Thyroid gland (tissue), 4 donors: ENCODE results near the gene CPNE4. TPM values are rescaled to one million over a fixed set of nuclear protein-coding genes. Genes with fewer than 3 reads are reported as not detected.

Experiments
- DNase-seq, 2 donors: peaks; one replicate each; pipeline ENCODE4 v3.0.0-alpha.2; 2019
- H3K27ac ChIP-seq, 3 donors: fragments of 200-600 bp; sonication (generic); 1 replicate in 2 of 3; 2 replicates in 1 of 3; pipeline ENCODE4 v1.5.1; 2016 to 2019; ENCODE audit warnings: mild to moderate bottlenecking in 1 of 3, moderate library complexity in 1 of 3
- H3K27me3 ChIP-seq: fragments of 200-600 bp; sonication (generic); one replicate; pipeline ENCODE4 v1.5.1; 2019
- H3K36me3 ChIP-seq, 2 donors: fragments of 200-600 bp; sonication (generic); one replicate each; pipeline ENCODE4 v1.5.1; 2016 to 2019
- H3K4me1 ChIP-seq, 2 donors: fragments of 200-600 bp; sonication (generic); one replicate each; pipeline ENCODE4 v1.5.1; 2017 to 2019
- H3K4me3 ChIP-seq, 3 donors: fragments of 200-600 bp; sonication (generic); replicated peaks in 1 of 3; 1 replicate in 2 of 3; 2 replicates in 1 of 3; pipeline ENCODE4 v1.5.1; 2016; ENCODE audit warnings: mild to moderate bottlenecking in 1 of 3
- H3K9me3 ChIP-seq: fragments of 200-600 bp; sonication (generic); one replicate; pipeline ENCODE4 v1.5.1; 2017
- CTCF ChIP-seq, 6 experiments: fragments of 200-600 bp in 3 of 6; fragments of 450-650 bp in 3 of 6; sonication (generic) in 3 of 6; IDR thresholded peaks; one replicate each; pipeline ENCODE4 v1.5.1; 2016 to 2019; ENCODE audit warnings: antibody characterized with exemption in 6 of 6, mild to moderate bottlenecking in 2 of 6, inconsistent platforms in 1 of 6, moderate library complexity in 1 of 6
- POLR2A ChIP-seq, 2 donors: fragments of 450-650 bp; IDR thresholded peaks; one replicate each; pipeline ENCODE4 v1.6.1; 2017; ENCODE audit warnings: antibody characterized with exemption in 2 of 2, mild to moderate bottlenecking in 2 of 2, moderate library complexity in 1 of 2
- WGBS, 2 donors: methylation state at CpG; one replicate each; pipeline ENCODE4 v1.1.5; 2017; 5-methylcytosine and 5-hydroxymethylcytosine counted together
- intact Hi-C: fragments of 100-400 bp; cut with DNase I; formaldehyde crosslinking; loops from one replicate; pipeline ENCODE4 v1.15.1; 2023
- total RNA-seq, 4 donors: library from RNA; depleted of rRNA; stranded (reverse); fragments of >200 nt; gene quantifications; one replicate each; pipeline ENCODE4 v1.2.3, GENCODE V29; 2016

Gene CPNE4
- total RNA-seq, 4 donors from 2014 or later = not detected

- intact Hi-C loops = no loop called here
- TF ChIP-seq CTCF (IDR thresholded peaks at IDR 0.05) (no peak), POLR2A (IDR thresholded peaks at IDR 0.05) (no peak)
These were observed 46.6 kb downstream of the CPNE4 start for GRCh38 chr3:131988209-131988608.

GRCh38 chr3:131983689-131984088 lies 51.1 kb downstream of the CPNE4 start:
- H3K36me3 ChIP-seq = no peaks in the 10 kb centered on the region
- no peak overlapping the region for H3K4me3 ChIP-seq
- TF ChIP-seq POLR2A (IDR thresholded peaks at IDR 0.05) = no peak
- TF ChIP-seq CTCF (IDR thresholded peaks at IDR 0.05) = no peak
- H3K27me3 ChIP-seq = no peaks in the 10 kb centered on the region
- H3K9me3 ChIP-seq = no peaks in the 10 kb centered on the region
- 70 to 92% methylated on average over 1 of the region's 1 CpG for WGBS, 2 donors
- no peak for DNase-seq
- intact Hi-C loops = no loop called here
- no peak overlapping the region for H3K27ac ChIP-seq
- H3K4me1 ChIP-seq = no peaks in the 10 kb centered on the region

More at GRCh38 chr3:131988209-131988608, 46.6 kb downstream of the CPNE4 start:
- DNase-seq = no peak
- Histone ChIP-seq H3K4me3 (no peak overlapping the region), H3K4me1 (no peaks in the 10 kb centered on the region), H3K9me3 (no peaks in the 10 kb centered on the region), H3K27ac (no peak overlapping the region), H3K27me3 (no peaks in the 10 kb centered on the region), H3K36me3 (no peaks in the 10 kb centered on the region)
- WGBS, 2 donors = 89 to 93% methylated on average over 3 of the region's 3 CpGs

- intact Hi-C loops = no loop called here
- no peak overlapping the region for H3K4me3 ChIP-seq
- no peaks in the 10 kb centered on the region for H3K4me1 ChIP-seq
- DNase-seq = no peak
- 87 to 96% methylated on average over 5 to 7 of the region's 7 CpGs for WGBS, 2 donors
- H3K27ac ChIP-seq = no peak overlapping the region
- H3K27me3 ChIP-seq = no peaks in the 10 kb centered on the region
- no peaks in the 10 kb centered on the region for H3K9me3 ChIP-seq
- no peaks in the 10 kb centered on the region for H3K36me3 ChIP-seq
- TF ChIP-seq POLR2A (IDR thresholded peaks at IDR 0.05) (no peak), CTCF (IDR thresholded peaks at IDR 0.05) (no peak)
These were observed 53.5 kb downstream of the CPNE4 start for GRCh38 chr3:131981323-131981722.

- 46 to 62% methylated on average over 2 of the region's 2 CpGs for whole genome bisulfite sequencing, 2 donors
- H3K27ac ChIP-seq = no peak overlapping the region
- intact Hi-C loops = no loop called here
- DNase-seq = no peak
- H3K4me3 ChIP-seq = no peak overlapping the region
- H3K27me3 ChIP-seq = no peaks in the 10 kb centered on the region
- no peaks in the 10 kb centered on the region for H3K36me3 ChIP-seq
- H3K4me1 ChIP-seq = peaks cover 5 to 11% of the 10 kb centered on the region in 2 donors
- no peaks in the 10 kb centered on the region for H3K9me3 ChIP-seq
- no peak for TF ChIP-seq CTCF (IDR thresholded peaks at IDR 0.05)
- TF ChIP-seq POLR2A (IDR thresholded peaks at IDR 0.05) = no peak
These were observed 58.4 kb downstream of the CPNE4 start for GRCh38 chr3:131976448-131976847.

- Histone ChIP-seq H3K27me3 (no peaks in the 10 kb centered on the region), H3K4me3 (no peak overlapping the region), H3K9me3 (no peaks in the 10 kb centered on the region), H3K27ac (no peak overlapping the region), H3K4me1 (peaks cover 5 to 11% of the 10 kb centered on the region in 2 donors), H3K36me3 (no peaks in the 10 kb centered on the region)
- DNase-seq = no peak
- intact Hi-C loops = no loop called here
- TF ChIP-seq POLR2A (IDR thresholded peaks at IDR 0.05) (no peak), CTCF (IDR thresholded peaks at IDR 0.05) (no peak)
- 86 to 87% methylated on average over 6 of the region's 6 CpGs for whole genome bisulfite sequencing, 2 donors
These were observed 59.8 kb downstream of the CPNE4 start for GRCh38 chr3:131975047-131975446.
